BJ (cell line): ENCODE data around the gene BMF. TPM values are rescaled to one million over a fixed set of nuclear protein-coding genes. Genes with fewer than 3 reads are reported as not detected.
"Not testable (repeated sequence)": the region's sequence is repeated elsewhere in the genome, so short reads cannot be mapped to it uniquely, and the experiment has no call there.

Source experiments
- CTCF ChIA-PET: fragments of 350-600 bp; formaldehyde crosslinking; extraction: SDS; loops from one replicate; lab custom pipeline; 2021; ENCODE audit warnings: antibody characterized with exemption, inconsistent platforms; lab: Yijun Ruan, JAX
- POLR2A ChIA-PET: fragments of 300-600 bp; sonication (Branson Sonifier 250); formaldehyde crosslinking; extraction: SDS; loops from one replicate; lab custom pipeline; 2021; ENCODE audit warnings: antibody characterized with exemption; lab: Charles Lee
- DNase-seq: peaks from one replicate; pipeline ENCODE4 v3.0.0-alpha.2; 2011; ENCODE audit warnings: low read depth
- H3K27me3 ChIP-seq: 2 replicates; pipeline ENCODE4 v1.6.0; 2011; ENCODE audit warnings: low read length; ENCODE audit not compliant: control insufficient read depth, insufficient read depth
- H3K36me3 ChIP-seq: 2 replicates; pipeline ENCODE4 v1.5.1; 2011; ENCODE audit warnings: low read length; ENCODE audit not compliant: control insufficient read depth, insufficient read depth
- H3K4me3 ChIP-seq: 2 replicates; pipeline ENCODE4 v1.5.1; 2011; ENCODE audit warnings: low read depth, mild to moderate bottlenecking, control low read depth, low read length
- CTCF ChIP-seq: IDR thresholded peaks from 2 replicates; pipeline ENCODE4 v1.5.1; 2011; ENCODE audit warnings: low read depth, mild to moderate bottlenecking, control low read depth, inconsistent platforms, low read length, moderate library complexity; ENCODE audit not compliant: insufficient read depth
- polyA minus RNA-seq: library from RNA; depleted of rRNA, polyadenylated mRNA; stranded (reverse); fragments of >200 nt; gene quantifications from 2 replicates; pipeline ENCODE4 v1.2.3, GENCODE V29; 2011; rRNA and poly(A)+ RNA removed
- polyA plus RNA-seq: library from polyadenylated mRNA; depleted of rRNA; stranded (reverse); fragments of >200 nt; gene quantifications from 2 replicates; pipeline ENCODE4 v1.2.3, GENCODE V29; 2011; rRNA removed

Gene BMF
- 5.8 and 8.3 TPM in 2 replicates for polyA plus RNA-seq
- polyA minus RNA-seq, result 9.6 and 9.8 TPM in 2 replicates

- Histone ChIP-seq H3K4me3 (peak within 1 kb of the TSS; percentile 73), H3K27me3 (peaks cover 7% of the 10 kb centered on the region), H3K36me3 (no peaks in the 10 kb centered on the region)
- TF ChIP-seq CTCF, result peak; percentile 45
- peak; percentile 85 for DNase-seq
- ChIA-PET POLR2A (no interaction called here), CTCF (interaction anchor here (0.6 to 8.9 kb wide), 12 partner anchors 9 to 165 kb away, joined by 3 to 93 read pairs (median 4); no protein-coding TSS in a partner anchor)
Observed at GRCh38 chr15:40108855-40109735, at the start of gene BMF. BMF (minus strand) TSS chr15:40108879; CDS start chr15:40106086, 2,793 bp downstream.

GRCh38 chr15:40157778-40158447 lies 49.2 kb upstream of the BMF start:
- POLR2A ChIA-PET, result interaction anchor here (0.6 kb wide), 1 partner anchor 279 kb away, joined by 3 read pairs; no protein-coding TSS in a partner anchor
- DNase-seq, result no peak
- Histone ChIP-seq H3K36me3 (no peaks in the 10 kb centered on the region), H3K27me3 (peaks cover 1% of the 10 kb centered on the region; the same call in 1 of the 2 replicates), H3K4me3 (no peak overlapping the region)
- TF ChIP-seq CTCF, result no peak
- CTCF ChIA-PET, result interaction anchor here (1.0 to 1.8 kb wide), 4 partner anchors 53 to 117 kb away, joined by 3 to 4 read pairs (median 3); no protein-coding TSS in a partner anchor

- no peak for TF ChIP-seq CTCF
- Histone ChIP-seq H3K36me3 (no peaks in the 10 kb centered on the region), H3K4me3 (no peak overlapping the region), H3K27me3 (peaks cover 1% of the 10 kb centered on the region; the same call in 1 of the 2 replicates)
- ChIA-PET POLR2A (no interaction called here), CTCF (interaction anchor here (0.6 to 1.4 kb wide), 2 partner anchors 32 to 351 kb away, joined by 3 read pairs; no protein-coding TSS in a partner anchor)
- DNase-seq, result no peak
Observed at GRCh38 chr15:40155270-40155910, 46.7 kb upstream of the BMF start.

GRCh38 chr15:40154821-40155220 lies 46.1 kb upstream of the BMF start:
- POLR2A ChIA-PET, result not testable (repeated sequence)
- CTCF ChIA-PET, result interaction anchor here (1.4 kb wide), 1 partner anchor 32 kb away, joined by 3 read pairs; no protein-coding TSS in a partner anchor

GRCh38 chr15:40151991-40152390 lies 43.3 kb upstream of the BMF start:
- POLR2A ChIA-PET, result no interaction called here
- no peak for DNase-seq

More at GRCh38 chr15:40154821-40155220, 46.1 kb upstream of the BMF start:
- not testable (repeated sequence) for DNase-seq, H3K4me3 ChIP-seq, H3K27me3 ChIP-seq, H3K36me3 ChIP-seq

More at GRCh38 chr15:40151991-40152390, 43.3 kb upstream of the BMF start:
- Histone ChIP-seq H3K27me3 (peaks cover 1% of the 10 kb centered on the region; the same call in 1 of the 2 replicates), H3K36me3 (no peaks in the 10 kb centered on the region), H3K4me3 (no peak overlapping the region)
- CTCF ChIA-PET, result interaction anchor here (0.6 kb wide), 1 partner anchor 301 kb away, joined by 4 read pairs; no protein-coding TSS in a partner anchor
- TF ChIP-seq CTCF, result no peak
